Ovary (tissue), 3 donors: ENCODE data around the gene NID1.

Source experiments
- EP300 ChIP-seq: sonication (generic); formaldehyde crosslinking; IDR thresholded peaks from one replicate; pipeline ENCODE4 v1.6.1; 2017; ENCODE audit warnings: antibody characterized with exemption
- POLR2A ChIP-seq: fragments of 450-650 bp; IDR thresholded peaks from one replicate; pipeline ENCODE4 v1.6.1; 2017; ENCODE audit warnings: antibody characterized with exemption, mild to moderate bottlenecking, moderate library complexity
- TF ChIP-seq, protein P1 (sequence below), 3 donors: fragments of 450-650 bp in 2 of 3; fragments of 200-600 bp in 1 of 3; IDR thresholded peaks; one replicate each; pipeline versions ENCODE4 v1.5.1 to v1.8.0; 2016 to 2022; ENCODE audit warnings: antibody characterized with exemption in 3 of 3, mild to moderate bottlenecking in 1 of 3
- donor health status: DM: no; HTN: no; CAD: no.

GRCh38 chr1:235986869-235987268, 78.0 kb downstream of the NID1 start:
- TF ChIP-seq, protein P1, sequence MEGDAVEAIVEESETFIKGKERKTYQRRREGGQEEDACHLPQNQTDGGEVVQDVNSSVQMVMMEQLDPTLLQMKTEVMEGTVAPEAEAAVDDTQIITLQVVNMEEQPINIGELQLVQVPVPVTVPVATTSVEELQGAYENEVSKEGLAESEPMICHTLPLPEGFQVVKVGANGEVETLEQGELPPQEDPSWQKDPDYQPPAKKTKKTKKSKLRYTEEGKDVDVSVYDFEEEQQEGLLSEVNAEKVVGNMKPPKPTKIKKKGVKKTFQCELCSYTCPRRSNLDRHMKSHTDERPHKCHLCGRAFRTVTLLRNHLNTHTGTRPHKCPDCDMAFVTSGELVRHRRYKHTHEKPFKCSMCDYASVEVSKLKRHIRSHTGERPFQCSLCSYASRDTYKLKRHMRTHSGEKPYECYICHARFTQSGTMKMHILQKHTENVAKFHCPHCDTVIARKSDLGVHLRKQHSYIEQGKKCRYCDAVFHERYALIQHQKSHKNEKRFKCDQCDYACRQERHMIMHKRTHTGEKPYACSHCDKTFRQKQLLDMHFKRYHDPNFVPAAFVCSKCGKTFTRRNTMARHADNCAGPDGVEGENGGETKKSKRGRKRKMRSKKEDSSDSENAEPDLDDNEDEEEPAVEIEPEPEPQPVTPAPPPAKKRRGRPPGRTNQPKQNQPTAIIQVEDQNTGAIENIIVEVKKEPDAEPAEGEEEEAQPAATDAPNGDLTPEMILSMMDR (IDR thresholded peaks at IDR 0.05): no peak
- TF ChIP-seq EP300 (no peak), POLR2A (no peak)
